BLaER1 (cell line): ENCODE results near the gene GRHL3.

ENCODE experiments used
- H3K27ac ChIP-seq: shearing (Covaris generic); formaldehyde crosslinking; 2 replicates; pipeline ENCODE4 v1.8.1; 2022
- H3K27me3 ChIP-seq: shearing (Covaris generic); formaldehyde crosslinking; 2 replicates; pipeline ENCODE4 v1.8.1; 2022
- H3K36me3 ChIP-seq: shearing (Covaris generic); formaldehyde crosslinking; 2 replicates; pipeline ENCODE4 v1.8.1; 2022
- H3K4me1 ChIP-seq: shearing (Covaris generic); formaldehyde crosslinking; 2 replicates; pipeline ENCODE4 v1.8.1; 2022
- H3K4me2 ChIP-seq: shearing (Covaris generic); formaldehyde crosslinking; 2 replicates; pipeline ENCODE4 v1.8.1; 2022
- H3K4me3 ChIP-seq: shearing (Covaris generic); formaldehyde crosslinking; 2 replicates; pipeline ENCODE4 v1.8.1; 2022
- H3K9ac ChIP-seq: shearing (Covaris generic); formaldehyde crosslinking; 2 replicates; pipeline ENCODE4 v1.8.1; 2022
- H3K9me3 ChIP-seq: shearing (Covaris generic); formaldehyde crosslinking; 2 replicates; pipeline ENCODE4 v1.8.1; 2022
- H4K20me1 ChIP-seq: shearing (Covaris generic); formaldehyde crosslinking; 2 replicates; pipeline ENCODE4 v1.8.1; 2022
- Cebpa-rat ChIP-seq: shearing (Covaris generic); IDR thresholded peaks from 2 replicates; pipeline ENCODE4 v1.8.1; 2022

Gene GRHL3

GRCh38 chr1:24380508-24380907 lies 61.4 kb downstream of the GRHL3 start:
- Histone ChIP-seq H3K9ac (no peak overlapping the region), H3K4me2 (no peak overlapping the region), H3K27ac (no peak overlapping the region), H3K4me3 (no peak overlapping the region), H3K27me3 (no peaks in the 10 kb centered on the region), H3K4me1 (peaks cover 13% of the 10 kb centered on the region; the same call in 1 of the 2 replicates), H4K20me1 (no peaks in the 10 kb centered on the region; the same call in 1 of the 2 replicates), H3K9me3 (no peaks in the 10 kb centered on the region), H3K36me3 (no peaks in the 10 kb centered on the region)
- TF ChIP-seq Cebpa-rat, result no peak

- Histone ChIP-seq H3K9me3 (no peaks in the 10 kb centered on the region), H3K4me1 (peaks cover 13% of the 10 kb centered on the region; the same call in 1 of the 2 replicates), H3K4me3 (no peak overlapping the region), H3K4me2 (no peak overlapping the region), H3K9ac (no peak overlapping the region), H3K36me3 (no peaks in the 10 kb centered on the region), H4K20me1 (no peaks in the 10 kb centered on the region), H3K27me3 (no peaks in the 10 kb centered on the region), H3K27ac (no peak overlapping the region)
- no peak for TF ChIP-seq Cebpa-rat
Measured at GRCh38 chr1:24381256-24381655, 62.1 kb downstream of the GRHL3 start.

- no peak overlapping the region for H3K27ac ChIP-seq
Measured at GRCh38 chr1:24382165-24382577, 63.0 kb downstream of the GRHL3 start.

GRCh38 chr1:24383381-24383940 lies 64.3 kb downstream of the GRHL3 start:
- no peaks in the 10 kb centered on the region for H3K9me3 ChIP-seq
- H3K4me3 ChIP-seq, result no peak overlapping the region
- no peaks in the 10 kb centered on the region for H4K20me1 ChIP-seq
- H3K27me3 ChIP-seq, result peaks cover 7% of the 10 kb centered on the region; the same call in 1 of the 2 replicates
- H3K27ac ChIP-seq, result no peak overlapping the region
- H3K4me1 ChIP-seq, result peaks cover 13% of the 10 kb centered on the region; the same call in 1 of the 2 replicates
- H3K4me2 ChIP-seq, result no peak overlapping the region
- no peak overlapping the region for H3K9ac ChIP-seq
- no peak for TF ChIP-seq Cebpa-rat
- H3K36me3 ChIP-seq, result no peaks in the 10 kb centered on the region

More at GRCh38 chr1:24382165-24382577, 63.0 kb downstream of the GRHL3 start:
- H3K36me3 ChIP-seq, result no peaks in the 10 kb centered on the region
- H3K4me2 ChIP-seq, result peak overlapping the region; percentile 23; the same call in 1 of the 2 replicates
- no peaks in the 10 kb centered on the region for H4K20me1 ChIP-seq
- no peak overlapping the region for H3K4me3 ChIP-seq
- no peak for TF ChIP-seq Cebpa-rat
- H3K4me1 ChIP-seq, result peaks cover 13% of the 10 kb centered on the region; the same call in 1 of the 2 replicates
- H3K27me3 ChIP-seq, result peaks cover 6% of the 10 kb centered on the region; the same call in 1 of the 2 replicates
- H3K9ac ChIP-seq, result no peak overlapping the region
- no peaks in the 10 kb centered on the region for H3K9me3 ChIP-seq

GRCh38 chr1:24384251-24385090 lies 65.3 kb downstream of the GRHL3 start:
- TF ChIP-seq Cebpa-rat, result no peak
- H3K4me3 ChIP-seq, result no peak overlapping the region
- peaks cover 7% of the 10 kb centered on the region; the same call in 1 of the 2 replicates for H3K27me3 ChIP-seq
- no peaks in the 10 kb centered on the region for H3K36me3 ChIP-seq
- no peak overlapping the region for H3K27ac ChIP-seq
- no peaks in the 10 kb centered on the region for H3K9me3 ChIP-seq
- H4K20me1 ChIP-seq, result no peaks in the 10 kb centered on the region
- H3K4me2 ChIP-seq, result 0 out of 2 replicates have a peak overlapping the region, but pooled peaks have one; percentile 6
- H3K9ac ChIP-seq, result no peak overlapping the region
- peaks cover 13% of the 10 kb centered on the region; the same call in 1 of the 2 replicates for H3K4me1 ChIP-seq

- TF ChIP-seq Cebpa-rat, result no peak
- Histone ChIP-seq H3K27me3 (peaks cover 7% of the 10 kb centered on the region; the same call in 1 of the 2 replicates), H3K4me3 (no peak overlapping the region), H3K4me2 (no peak overlapping the region), H4K20me1 (no peaks in the 10 kb centered on the region), H3K9me3 (no peaks in the 10 kb centered on the region), H3K4me1 (peaks cover 13% of the 10 kb centered on the region; the same call in 1 of the 2 replicates), H3K9ac (no peak overlapping the region), H3K36me3 (no peaks in the 10 kb centered on the region), H3K27ac (no peak overlapping the region)
Measured at GRCh38 chr1:24385160-24385940, 66.2 kb downstream of the GRHL3 start.

- no peaks in the 10 kb centered on the region for H3K36me3 ChIP-seq
- peaks cover 13% of the 10 kb centered on the region; the same call in 1 of the 2 replicates for H3K4me1 ChIP-seq
- H3K9ac ChIP-seq, result no peak overlapping the region
- H4K20me1 ChIP-seq, result no peaks in the 10 kb centered on the region
- no peak for TF ChIP-seq Cebpa-rat
- no peaks in the 10 kb centered on the region for H3K9me3 ChIP-seq
- H3K4me3 ChIP-seq, result no peak overlapping the region
- no peak overlapping the region for H3K27ac ChIP-seq
- peaks cover 7% of the 10 kb centered on the region; the same call in 1 of the 2 replicates for H3K27me3 ChIP-seq
- no peak overlapping the region for H3K4me2 ChIP-seq
Measured at GRCh38 chr1:24386241-24386640, 67.1 kb downstream of the GRHL3 start.

- Histone ChIP-seq H3K27ac (no peak overlapping the region), H3K4me3 (no peak overlapping the region), H3K9me3 (no peaks in the 10 kb centered on the region), H3K4me2 (no peak overlapping the region), H3K4me1 (peaks cover 17% of the 10 kb centered on the region; the same call in 1 of the 2 replicates), H3K27me3 (peaks cover 7% of the 10 kb centered on the region; the same call in 1 of the 2 replicates), H3K9ac (no peak overlapping the region), H3K36me3 (no peaks in the 10 kb centered on the region), H4K20me1 (no peaks in the 10 kb centered on the region)
- TF ChIP-seq Cebpa-rat, result no peak
Measured at GRCh38 chr1:24386931-24387330, 67.8 kb downstream of the GRHL3 start.

GRCh38 chr1:24387636-24388175 lies 68.5 kb downstream of the GRHL3 start:
- Histone ChIP-seq H3K9me3 (no peaks in the 10 kb centered on the region), H3K4me1 (peaks cover 14% of the 10 kb centered on the region; the same call in 1 of the 2 replicates), H3K27me3 (peaks cover 7% of the 10 kb centered on the region; the same call in 1 of the 2 replicates), H3K9ac (no peak overlapping the region), H3K36me3 (no peaks in the 10 kb centered on the region), H4K20me1 (no peaks in the 10 kb centered on the region), H3K4me3 (no peak overlapping the region), H3K4me2 (no peak overlapping the region), H3K27ac (no peak overlapping the region)
- TF ChIP-seq Cebpa-rat, result no peak
